HG02588 (cell line): ENCODE measurements around the gene TRERF1.
A peak's percentile ranks its signal among the peaks of the same experiment; 100 is the strongest.

Experiments
- ATAC-seq: cut with Tn5 transposase; IDR thresholded peaks from one replicate; pipeline ENCODE4 v1.9.1; 2021; ENCODE audit warnings: mild to moderate bottlenecking, moderate library complexity; ENCODE audit not compliant: unreplicated experiment

The TRERF1 gene

GRCh38 chr6:42428326-42429041, 23.2 kb downstream of the TRERF1 start:
- ATAC-seq: no peak

GRCh38 chr6:42427871-42428270, 23.9 kb downstream of the TRERF1 start:
- ATAC-seq: no peak

- ATAC-seq: no peak
Observed at GRCh38 chr6:42426191-42426590, 25.5 kb downstream of the TRERF1 start.

- ATAC-seq: no peak
Observed at GRCh38 chr6:42424906-42425474, 26.7 kb downstream of the TRERF1 start.

- no peak for ATAC-seq
Observed at GRCh38 chr6:42423244-42423643, 28.5 kb downstream of the TRERF1 start.

- no peak for ATAC-seq
Observed at GRCh38 chr6:42420741-42421140, 31.0 kb downstream of the TRERF1 start.

GRCh38 chr6:42419490-42420280, 32.0 kb downstream of the TRERF1 start:
- ATAC-seq: no peak

GRCh38 chr6:42418724-42419123, 33.0 kb downstream of the TRERF1 start:
- ATAC-seq: no peak

GRCh38 chr6:42417641-42418112, 34.0 kb downstream of the TRERF1 start:
- no peak for ATAC-seq

- no peak for ATAC-seq
Observed at GRCh38 chr6:42411406-42411805, 40.3 kb downstream of the TRERF1 start.

GRCh38 chr6:42410861-42411260, 40.9 kb downstream of the TRERF1 start:
- no peak for ATAC-seq

- ATAC-seq: no peak
Observed at GRCh38 chr6:42409581-42409980, 42.1 kb downstream of the TRERF1 start.

GRCh38 chr6:42407379-42407778, 44.3 kb downstream of the TRERF1 start:
- ATAC-seq: no peak

- no peak for ATAC-seq
Observed at GRCh38 chr6:42406306-42407280, 45.1 kb downstream of the TRERF1 start.

- no peak for ATAC-seq
Observed at GRCh38 chr6:42405021-42405420, 46.7 kb downstream of the TRERF1 start.

GRCh38 chr6:42404484-42404883, 47.2 kb downstream of the TRERF1 start:
- no peak for ATAC-seq

- ATAC-seq: no peak
Observed at GRCh38 chr6:42403831-42404230, 47.9 kb downstream of the TRERF1 start.

- ATAC-seq: no peak
Observed at GRCh38 chr6:42403421-42403820, 48.3 kb downstream of the TRERF1 start.

GRCh38 chr6:42402184-42402583, 49.5 kb downstream of the TRERF1 start:
- peak; percentile 88 for ATAC-seq

- no peak for ATAC-seq
Observed at GRCh38 chr6:42401613-42401951, 50.1 kb downstream of the TRERF1 start.
